Measurements from ENCODE around the gene OR10T2. TPM values are rescaled to one million over a fixed set of nuclear protein-coding genes. Genes with fewer than 3 reads are reported as not detected.

The OR10T2 gene
- total and polyA plus RNA-seq, 2 of the 4 experiments (the other 2 are of a cell fraction), result not detected

GRCh38 chr1:158396646-158397045 is 2.6 kb downstream of the OR10T2 start:
- H3K27me3 ChIP-seq (ENCODE audit: control insufficient read depth, insufficient read depth, low read length), result no peaks in the 10 kb centered on the region
- no peak for DNase-seq
- no peak overlapping the region for H3K27ac ChIP-seq (ENCODE audit: insufficient read depth, low read length)
- no peak overlapping the region for H3K4me2 ChIP-seq (ENCODE audit: low read depth, low read length)
- in situ Hi-C loops (cut with MboI; ENCODE audit: low sequenced_read_pairs), result no loop called here
- no peak overlapping the region for H3K23ac ChIP-seq (ENCODE audit: low read depth, low read length)
- no peaks in the 10 kb centered on the region for H3K9me1 ChIP-seq (ENCODE audit: insufficient read depth, low read length)
- no peak overlapping the region for H4K91ac ChIP-seq (ENCODE audit: insufficient read depth, low read depth, low read length)
- ChIA-PET CTCF (no interaction called here), POLR2A (ENCODE audit: unreplicated experiment) (no interaction called here)
- BruUV-seq (replicated peaks), result no TSS peak
- H3K36me3 ChIP-seq (ENCODE audit: control insufficient read depth, insufficient read depth, low read length), result no peaks in the 10 kb centered on the region
- no peak overlapping the region for H3K4me3 ChIP-seq (ENCODE audit: insufficient read depth, low read depth, low read length)
- no peaks in the 10 kb centered on the region for H3K9me3 ChIP-seq (ENCODE audit: control insufficient read depth, insufficient read depth, low read length)
- dilution Hi-C loops (cut with HindIII; ENCODE audit: low sequenced_read_pairs, unreplicated experiment), result no loop called here
- no peak overlapping the region for H2BK5ac ChIP-seq (ENCODE audit: low read depth, low read length, poor library complexity, severe bottlenecking)
- H4K8ac ChIP-seq (ENCODE audit: low read depth in 2 of 2, low read length in 2 of 2), result no peak overlapping the region
- no peak overlapping the region for H3K9ac ChIP-seq (ENCODE audit: low read depth, low read length)
- intact Hi-C loops (cut with micrococcal nuclease), result no loop called here
- no peak overlapping the region for H2AK5ac ChIP-seq (ENCODE audit: low read depth, low read length)
- H3K56ac ChIP-seq (ENCODE audit: extremely low read depth, insufficient read depth, low read length), result no peak overlapping the region
- H2AK9ac ChIP-seq (replicated peaks; ENCODE audit: low read depth, low read length, poor library complexity), result no peak overlapping the region
- no peaks in the 10 kb centered on the region for H3K4me1 ChIP-seq (ENCODE audit: control insufficient read depth, insufficient read depth, low read length)
- no peak overlapping the region for H2BK20ac ChIP-seq (ENCODE audit: low read depth, low read length)
- no peaks in the 10 kb centered on the region for H3K79me1 ChIP-seq (ENCODE audit: low read depth in 1 of 2, low read length in 2 of 2)
- no peak overlapping the region for H3K14ac ChIP-seq (replicated peaks; ENCODE audit: low read depth, low read length)
- H3K4ac ChIP-seq (ENCODE audit: low read depth, low read length), result no peak overlapping the region
- no peak overlapping the region for H2BK15ac ChIP-seq (ENCODE audit: low read depth, low read length)
- H2AFZ ChIP-seq (replicated peaks; ENCODE audit: low read length, poor library complexity), result no peak overlapping the region
- no peak for ATAC-seq (ENCODE audit: low read depth)
- TF ChIP-seq ELK1 (IDR thresholded peaks at IDR 0.05; ENCODE audit: borderline replicate concordance, low read depth, low read length) (no peak), MAZ (IDR thresholded peaks at IDR 0.05; ENCODE audit: borderline replicate concordance, low read depth, low read length) (no peak), MXI1 (IDR thresholded peaks at IDR 0.05; ENCODE audit: borderline replicate concordance, low read depth, low read length) (no peak), CTCF (conservative IDR thresholded peaks at IDR 0.05; ENCODE audit: low read depth, low read length) (no peak), POLR2A (IDR thresholded peaks at IDR 0.05; ENCODE audit: low read depth, low read length) (no peak), BHLHE40 (IDR thresholded peaks at IDR 0.05; ENCODE audit: low read depth, low read length) (no peak), RFX5 (IDR thresholded peaks at IDR 0.05; ENCODE audit: low read depth, low read length) (no peak), SMC3 (IDR thresholded peaks at IDR 0.05; ENCODE audit: low read depth, low read length) (no peak), CHD1 (IDR thresholded peaks at IDR 0.05; ENCODE audit: low read depth, low read length) (no peak), NFE2L2 (IDR thresholded peaks at IDR 0.05; ENCODE audit: low read depth, low read length) (no peak), CEBPB (IDR thresholded peaks at IDR 0.05; ENCODE audit: low read depth, low read length) (no peak), MAFK (IDR thresholded peaks at IDR 0.05; ENCODE audit: low read depth, low read length) (no peak), FOS (IDR thresholded peaks at IDR 0.05; ENCODE audit: low read depth, low read length) (no peak)
- TF ChIP-seq, protein P1, sequence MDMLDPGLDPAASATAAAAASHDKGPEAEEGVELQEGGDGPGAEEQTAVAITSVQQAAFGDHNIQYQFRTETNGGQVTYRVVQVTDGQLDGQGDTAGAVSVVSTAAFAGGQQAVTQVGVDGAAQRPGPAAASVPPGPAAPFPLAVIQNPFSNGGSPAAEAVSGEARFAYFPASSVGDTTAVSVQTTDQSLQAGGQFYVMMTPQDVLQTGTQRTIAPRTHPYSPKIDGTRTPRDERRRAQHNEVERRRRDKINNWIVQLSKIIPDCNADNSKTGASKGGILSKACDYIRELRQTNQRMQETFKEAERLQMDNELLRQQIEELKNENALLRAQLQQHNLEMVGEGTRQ (IDR thresholded peaks at IDR 0.05; ENCODE audit: low read depth, low read length), result no peak
- no peak overlapping the region for H2BK120ac ChIP-seq (ENCODE audit: low read depth, low read length)
- no CpG with 5 or more reads among the region's 3 CpGs for WGBS, 2 experiments (ENCODE audit: extremely low coverage in 2 of 2, insufficient read length in 1 of 2)
- no peaks in the 10 kb centered on the region for H4K20me1 ChIP-seq (ENCODE audit: insufficient read depth, low read length)
- H4K5ac ChIP-seq (ENCODE audit: low read depth, low read length), result no peak overlapping the region
- H3K18ac ChIP-seq (ENCODE audit: low read depth, low read length), result no peak overlapping the region

All from IMR-90 (cell line).